Smooth muscle cell (in vitro differentiated cells): ENCODE data around the gene CFAP100. TPM values are rescaled to one million over a fixed set of nuclear protein-coding genes. Genes with fewer than 3 reads are reported as not detected.

Source experiments
- DNase-seq: peaks from one replicate; lab custom pipeline; 2025; ENCODE audit not compliant: unreplicated experiment; lab: John Stamatoyannopoulos, UW
- H2AFZ ChIP-seq: fragments of 200-600 bp; sonication (generic); 2 replicates; pipeline ENCODE4 v1.6.0; 2016; ENCODE audit warnings: antibody characterized with exemption, low read depth, mild to moderate bottlenecking
- H3F3A ChIP-seq: fragments of 200-600 bp; sonication (generic); 2 replicates; pipeline ENCODE4 v1.6.0; 2017; ENCODE audit warnings: antibody characterized with exemption, low read depth
- H3K27ac ChIP-seq: fragments of 200-600 bp; sonication (generic); 2 replicates; pipeline ENCODE4 v1.5.1; 2016; ENCODE audit warnings: low read depth, mild to moderate bottlenecking
- H3K27me3 ChIP-seq: fragments of 200-600 bp; sonication (generic); 2 replicates; pipeline ENCODE4 v1.6.1; 2016; ENCODE audit warnings: low read depth, mild to moderate bottlenecking
- H3K36me3 ChIP-seq: fragments of 200-600 bp; sonication (generic); 2 replicates; pipeline ENCODE4 v1.5.1; 2016; ENCODE audit warnings: low read depth
- H3K4me1 ChIP-seq: fragments of 200-600 bp; sonication (generic); 2 replicates; pipeline ENCODE4 v1.5.1; 2016; ENCODE audit warnings: low read depth
- H3K4me2 ChIP-seq: fragments of 200-600 bp; sonication (generic); 2 replicates; pipeline ENCODE4 v1.6.0; 2016; ENCODE audit warnings: mild to moderate bottlenecking
- H3K4me3 ChIP-seq: fragments of 200-600 bp; sonication (generic); 2 replicates; pipeline ENCODE4 v1.5.1; 2016; ENCODE audit warnings: mild to moderate bottlenecking
- H3K79me2 ChIP-seq: fragments of 200-600 bp; sonication (generic); 2 replicates; pipeline ENCODE4 v1.6.0; 2016; ENCODE audit warnings: low read depth, mild to moderate bottlenecking
- H3K9ac ChIP-seq: fragments of 200-600 bp; sonication (generic); 2 replicates; pipeline ENCODE4 v1.6.0; 2016; ENCODE audit warnings: low read depth
- H3K9me3 ChIP-seq: fragments of 200-600 bp; sonication (generic); replicated peaks from 2 replicates; pipeline ENCODE4 v1.5.1; 2016; ENCODE audit warnings: low read depth
- H4K20me1 ChIP-seq: fragments of 200-600 bp; sonication (generic); 2 replicates; pipeline ENCODE4 v1.6.0; 2016; ENCODE audit warnings: low read depth
- CTCF ChIP-seq: fragments of 200-600 bp; sonication (generic); IDR thresholded peaks from 2 replicates; pipeline ENCODE4 v1.5.1; 2017; ENCODE audit warnings: borderline replicate concordance, mild to moderate bottlenecking, antibody characterized with exemption; ENCODE audit not compliant: insufficient read depth, poor library complexity, severe bottlenecking
- WGBS: methylation state at CpG from one replicate; pipeline ENCODE4 v1.1.7; 2016; ENCODE audit warnings: low lambda C conversion rate; 5-methylcytosine and 5-hydroxymethylcytosine counted together
- polyA plus RNA-seq: library from polyadenylated mRNA; unstranded; fragments of >200 nt; fragmentation: Nextera tagmentation; extraction: Ambion mirVana; gene quantifications from 2 replicates; pipeline ENCODE4 v1.2.1, GENCODE V29; 2016
- total RNA-seq: library from RNA; depleted of rRNA; stranded (reverse); fragments of >200 nt; gene quantifications from 2 replicates; pipeline ENCODE4 v1.2.3, GENCODE V29; 2014

The CFAP100 gene
- total and polyA plus RNA-seq, 2 experiments from 2014 or later = not detected

GRCh38 chr3:126473292-126474168 is 78.8 kb downstream of the CFAP100 start:
- Histone ChIP-seq H3K27me3 (no peaks in the 10 kb centered on the region), H3K9me3 (no peaks in the 10 kb centered on the region), H4K20me1 (peaks cover 66% of the 10 kb centered on the region), H3F3A (no peaks in the 10 kb centered on the region), H3K9ac (no peak overlapping the region), H3K4me1 (peaks cover 33% of the 10 kb centered on the region), H2AFZ (no peak overlapping the region), H3K36me3 (peaks cover 8% of the 10 kb centered on the region), H3K4me3 (peak overlapping the region; percentile 67), H3K27ac (no peak overlapping the region), H3K79me2 (peaks cover 61% of the 10 kb centered on the region), H3K4me2 (peak overlapping the region; percentile 98)
- no peak for TF ChIP-seq CTCF
- 84% methylated on average over 14 of the region's 14 CpGs for WGBS
- DNase-seq = no peak

GRCh38 chr3:126474498-126475412 is 80.0 kb downstream of the CFAP100 start:
- WGBS = 7% methylated on average over 57 of the region's 72 CpGs
- peaks cover 54% of the 10 kb centered on the region for H4K20me1 ChIP-seq

GRCh38 chr3:126475413-126476114 is 80.9 kb downstream of the CFAP100 start, which contains the start of gene ZXDC:
Gene ZXDC, minus strand, starts transcription at chr3:126475891. Its CDS starts 26 bp downstream, at chr3:126475865.
- Histone ChIP-seq H3K27me3 (no peaks in the 10 kb centered on the region), H3F3A (no peaks in the 10 kb centered on the region), H3K4me2 (peak within 1 kb of the TSS; percentile 98), H3K9me3 (no peaks in the 10 kb centered on the region), H3K27ac (peak within 1 kb of the TSS; percentile 69), H3K36me3 (no peaks in the 10 kb centered on the region), H3K4me3 (peak within 1 kb of the TSS; percentile 72), H3K9ac (peak within 1 kb of the TSS; percentile 68), H4K20me1 (peaks cover 45% of the 10 kb centered on the region), H3K79me2 (peaks cover 43% of the 10 kb centered on the region), H2AFZ (peak within 1 kb of the TSS; percentile 99), H3K4me1 (peaks cover 33% of the 10 kb centered on the region)
- peak; percentile 36 for TF ChIP-seq CTCF
- DNase-seq = peak; percentile 81
- under 1% methylated on average over 67 of the region's 112 CpGs for WGBS

More at GRCh38 chr3:126474498-126475412, 80.0 kb downstream of the CFAP100 start:
- Histone ChIP-seq H2AFZ (no peak overlapping the region), H3F3A (no peaks in the 10 kb centered on the region), H3K27me3 (no peaks in the 10 kb centered on the region), H3K79me2 (peaks cover 50% of the 10 kb centered on the region), H3K4me1 (peaks cover 33% of the 10 kb centered on the region), H3K9ac (peak overlapping the region; percentile 43), H3K9me3 (no peaks in the 10 kb centered on the region), H3K27ac (peak overlapping the region; percentile 12), H3K4me2 (peak overlapping the region; percentile 98), H3K4me3 (peak overlapping the region; percentile 67), H3K36me3 (peaks cover 5% of the 10 kb centered on the region)
- TF ChIP-seq CTCF = no peak
- no peak for DNase-seq
